Right kidney (tissue), 9 donors: Measurements from ENCODE around the gene MYO9B.
A peak's percentile ranks its signal among the peaks of the same experiment; 100 is the strongest.

Experiments
- DNase-seq: peaks from one replicate; pipeline ENCODE4 v3.0.0-alpha.2; 2016
- long read RNA-seq, 8 donors: transcript quantifications; one replicate each; lab custom pipeline, GENCODE V29; 2026

The MYO9B gene, protein sequence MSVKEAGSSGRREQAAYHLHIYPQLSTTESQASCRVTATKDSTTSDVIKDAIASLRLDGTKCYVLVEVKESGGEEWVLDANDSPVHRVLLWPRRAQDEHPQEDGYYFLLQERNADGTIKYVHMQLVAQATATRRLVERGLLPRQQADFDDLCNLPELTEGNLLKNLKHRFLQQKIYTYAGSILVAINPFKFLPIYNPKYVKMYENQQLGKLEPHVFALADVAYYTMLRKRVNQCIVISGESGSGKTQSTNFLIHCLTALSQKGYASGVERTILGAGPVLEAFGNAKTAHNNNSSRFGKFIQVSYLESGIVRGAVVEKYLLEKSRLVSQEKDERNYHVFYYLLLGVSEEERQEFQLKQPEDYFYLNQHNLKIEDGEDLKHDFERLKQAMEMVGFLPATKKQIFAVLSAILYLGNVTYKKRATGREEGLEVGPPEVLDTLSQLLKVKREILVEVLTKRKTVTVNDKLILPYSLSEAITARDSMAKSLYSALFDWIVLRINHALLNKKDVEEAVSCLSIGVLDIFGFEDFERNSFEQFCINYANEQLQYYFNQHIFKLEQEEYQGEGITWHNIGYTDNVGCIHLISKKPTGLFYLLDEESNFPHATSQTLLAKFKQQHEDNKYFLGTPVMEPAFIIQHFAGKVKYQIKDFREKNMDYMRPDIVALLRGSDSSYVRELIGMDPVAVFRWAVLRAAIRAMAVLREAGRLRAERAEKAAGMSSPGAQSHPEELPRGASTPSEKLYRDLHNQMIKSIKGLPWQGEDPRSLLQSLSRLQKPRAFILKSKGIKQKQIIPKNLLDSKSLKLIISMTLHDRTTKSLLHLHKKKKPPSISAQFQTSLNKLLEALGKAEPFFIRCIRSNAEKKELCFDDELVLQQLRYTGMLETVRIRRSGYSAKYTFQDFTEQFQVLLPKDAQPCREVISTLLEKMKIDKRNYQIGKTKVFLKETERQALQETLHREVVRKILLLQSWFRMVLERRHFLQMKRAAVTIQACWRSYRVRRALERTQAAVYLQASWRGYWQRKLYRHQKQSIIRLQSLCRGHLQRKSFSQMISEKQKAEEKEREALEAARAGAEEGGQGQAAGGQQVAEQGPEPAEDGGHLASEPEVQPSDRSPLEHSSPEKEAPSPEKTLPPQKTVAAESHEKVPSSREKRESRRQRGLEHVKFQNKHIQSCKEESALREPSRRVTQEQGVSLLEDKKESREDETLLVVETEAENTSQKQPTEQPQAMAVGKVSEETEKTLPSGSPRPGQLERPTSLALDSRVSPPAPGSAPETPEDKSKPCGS (N-terminal part only)
- long read RNA-seq, donor 1, partial matches to known transcripts, result 11 of 11 reads
- long read RNA-seq, donor 1, other reads (novel, unspliced or antisense), result 0 of 11 reads
- long read RNA-seq, donor 2, result 0 reads
- long read RNA-seq, donor 3, result 0 reads
- long read RNA-seq, donor 4, partial matches to known transcripts, result 11 of 11 reads
- long read RNA-seq, donor 4, other reads (novel, unspliced or antisense), result 0 of 11 reads
- long read RNA-seq, donor 5, full-length matches to known transcripts, result 1 of 1 reads
- long read RNA-seq, donor 5, partial matches to known transcripts, result 0 of 1 reads
- long read RNA-seq, donor 5, other reads (novel, unspliced or antisense), result 0 of 1 reads
- long read RNA-seq, donor 6, result 0 reads
- long read RNA-seq, donor 7, result 0 reads
- long read RNA-seq, donor 8, partial matches to known transcripts, result 5 of 5 reads
- long read RNA-seq, donor 8, other reads (novel, unspliced or antisense), result 0 of 5 reads

GRCh38 chr19:17075035-17075863, at the start of gene MYO9B, which contains the start of gene HAUS8:
TSS of gene MYO9B (plus strand) at chr19:17075777. CDS start at chr19:17101718, 25,941 bp downstream.
TSS of gene HAUS8 (minus strand) at chr19:17075452. CDS start at chr19:17075422, 30 bp downstream.
- DNase-seq, result peak; percentile 99

GRCh38 chr19:17025991-17026658, 49.5 kb upstream of the MYO9B start:
- peak; percentile 56 for DNase-seq

DNA sequence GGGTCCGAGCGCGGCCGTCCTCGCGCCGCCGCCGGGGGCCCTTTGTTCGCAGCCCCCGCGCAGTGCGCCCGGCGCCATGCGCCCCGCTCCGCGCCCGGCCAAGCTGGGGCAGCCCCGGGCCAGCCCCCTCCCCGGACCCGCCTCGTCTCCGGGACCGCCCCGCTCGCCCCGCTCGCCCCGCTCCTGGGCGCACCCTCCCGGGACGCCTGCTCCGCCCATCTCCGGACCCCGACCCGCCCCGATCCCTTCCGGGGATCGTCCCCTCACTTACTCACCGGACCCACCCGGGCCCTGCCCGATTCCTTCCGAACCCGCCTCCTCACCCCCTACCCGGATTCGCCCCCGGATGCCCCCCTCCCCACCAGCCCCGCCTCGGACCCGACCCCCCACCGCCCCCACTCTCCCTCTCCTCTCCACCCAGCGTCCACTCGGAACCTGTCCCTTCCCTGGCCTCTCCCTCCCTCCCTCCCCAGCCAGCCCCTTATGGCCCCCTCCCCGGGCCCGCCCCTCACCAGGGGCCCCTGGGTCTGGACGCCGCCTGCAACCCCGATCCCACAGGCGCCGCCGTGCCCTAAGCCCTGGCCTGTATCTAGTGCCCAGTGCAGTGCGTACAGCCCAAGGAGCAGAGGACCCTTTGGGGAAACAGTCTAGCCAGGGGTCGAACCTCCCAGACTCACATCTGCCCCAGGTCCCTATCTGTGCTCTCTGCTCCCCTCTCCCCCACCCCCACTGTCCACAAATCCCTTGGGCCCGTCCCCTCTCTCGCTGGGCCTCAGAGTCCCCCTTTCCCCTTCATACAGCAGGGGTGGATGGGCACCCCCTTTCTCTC, 48.7 kb upstream of the MYO9B start, which contains the start of gene CPAMD8:
Gene CPAMD8 (minus strand): TSS at position 105 of the 829 bp plus-strand sequence. CDS start 168 bp downstream, outside the sequence.
- no peak for DNase-seq

GRCh38 chr19:17027535-17027975, 48.0 kb upstream of the MYO9B start:
- DNase-seq, result peak; percentile 51

DNA sequence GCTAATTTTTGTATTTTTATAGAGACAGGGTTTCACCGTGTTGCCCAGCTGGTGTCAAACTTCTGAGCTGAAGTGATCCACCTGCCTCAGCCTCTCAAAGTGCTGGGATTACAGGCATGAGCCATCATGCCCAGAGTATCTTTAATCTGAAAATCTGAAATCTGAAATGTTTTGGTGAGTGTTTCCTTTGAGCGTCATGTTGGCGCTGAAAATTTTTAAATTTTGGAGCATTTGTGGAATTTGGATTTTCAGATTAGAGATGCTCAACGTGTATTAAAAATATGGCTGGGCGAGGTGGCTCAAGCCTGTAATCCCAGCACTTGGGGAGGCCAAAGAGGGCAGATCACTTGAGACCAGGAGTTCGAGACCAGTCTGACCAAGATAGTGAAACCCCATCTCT, 43.8 kb upstream of the MYO9B start:
- DNase-seq, result no peak

- no peak for DNase-seq
Measured at GRCh38 chr19:17035842-17036424, 39.6 kb upstream of the MYO9B start.

GRCh38 chr19:17036640-17037039, 38.9 kb upstream of the MYO9B start:
- DNase-seq, result no peak

- no peak for DNase-seq
Measured at GRCh38 chr19:17037184-17037583, 38.4 kb upstream of the MYO9B start.

- DNase-seq, result no peak
Measured at GRCh38 chr19:17037966-17038500, 37.5 kb upstream of the MYO9B start.

GRCh38 chr19:17041976-17042375, 33.6 kb upstream of the MYO9B start:
- no peak for DNase-seq

DNA sequence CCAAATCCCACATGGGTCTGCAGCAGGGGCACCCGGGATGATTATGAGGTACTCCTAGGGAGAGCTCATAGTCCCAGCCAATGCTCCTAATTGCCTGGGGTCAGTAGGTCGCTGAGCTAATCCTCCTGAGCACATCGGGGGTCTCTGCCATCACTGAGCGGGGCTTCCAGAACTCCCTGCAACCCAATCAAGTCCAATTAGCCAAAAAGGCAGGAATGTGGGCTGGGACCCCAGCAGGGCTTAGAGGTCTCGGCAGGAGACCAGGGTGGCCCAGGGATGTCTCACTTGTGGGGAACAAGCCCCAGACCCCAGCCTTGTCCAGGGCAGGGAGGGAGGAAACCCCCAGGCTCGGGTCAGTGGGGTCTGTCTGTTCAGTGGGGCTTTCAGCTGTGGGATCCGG, 31.8 kb upstream of the MYO9B start:
- DNase-seq, result no peak

DNA sequence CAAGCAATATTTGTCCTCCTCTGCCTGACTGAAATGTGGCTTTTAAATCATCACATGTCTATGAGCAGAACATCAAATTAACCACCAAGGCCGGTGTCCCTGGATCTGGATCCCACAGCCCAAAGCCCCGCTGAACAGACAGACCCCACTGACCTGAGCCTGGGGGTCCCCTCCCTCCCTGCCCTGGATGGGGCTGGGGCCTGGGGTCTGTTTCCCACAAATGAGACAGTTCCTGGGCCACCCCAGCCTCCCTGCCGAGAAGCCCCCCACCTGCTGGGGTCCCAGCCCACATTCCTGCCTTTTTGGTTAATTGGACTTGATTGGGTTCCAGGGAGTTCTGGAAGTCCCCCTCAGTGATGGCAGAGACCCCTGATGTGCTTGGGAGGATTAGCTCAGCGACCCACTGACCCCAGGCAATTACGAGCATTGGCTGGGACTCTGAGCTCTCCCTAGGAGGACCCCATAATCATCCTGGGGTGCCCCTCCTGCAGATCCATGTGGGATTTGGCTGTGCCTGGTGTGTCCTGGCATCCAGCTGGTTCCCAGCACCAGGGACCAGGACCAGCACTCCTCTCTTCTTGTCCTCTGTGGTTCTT, 29.6 kb upstream of the MYO9B start:
- DNase-seq, result no peak

- DNase-seq, result no peak
Measured at GRCh38 chr19:17048885-17049453, 26.6 kb upstream of the MYO9B start.

DNA sequence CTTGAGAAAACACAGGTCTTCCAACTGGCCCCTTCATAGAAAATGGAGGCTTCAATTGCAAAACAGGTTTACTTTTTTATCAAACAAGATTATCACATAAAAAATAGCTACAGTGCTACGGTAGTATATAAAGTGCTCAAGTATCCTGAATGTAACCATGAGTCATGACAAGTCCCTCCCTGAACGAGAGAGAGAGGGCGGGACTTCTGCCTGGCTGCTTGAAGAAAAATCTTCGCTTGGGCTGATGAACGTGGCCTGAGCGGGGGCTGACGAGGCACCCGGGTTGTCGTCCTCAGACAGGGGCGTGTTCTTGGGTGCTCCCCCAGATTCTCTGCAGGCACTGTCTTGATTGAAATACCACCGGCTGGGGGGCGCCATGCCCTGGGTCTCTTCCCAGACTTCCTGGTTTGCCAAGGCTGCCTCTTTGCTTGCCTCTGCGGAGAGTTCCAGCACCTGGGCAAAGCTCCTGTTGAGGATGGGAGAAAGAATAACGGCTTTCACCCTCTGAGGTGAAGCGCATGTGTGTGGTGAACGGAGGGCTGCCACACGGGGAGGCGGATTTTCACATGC, 25.8 kb upstream of the MYO9B start:
- no peak for DNase-seq

- peak; percentile 37 for DNase-seq
Measured at GRCh38 chr19:17052439-17052838, 23.1 kb upstream of the MYO9B start.

- DNase-seq, result no peak
Measured at GRCh38 chr19:17054746-17055145, 20.8 kb upstream of the MYO9B start.

- no peak for DNase-seq
Measured at GRCh38 chr19:17055636-17056035, 19.9 kb upstream of the MYO9B start.
